HG03025 (cell line): Measurements from ENCODE around the gene FGD5.

Experiments used
- ATAC-seq: cut with Tn5 transposase; IDR thresholded peaks from one replicate; pipeline ENCODE4 v1.9.1; 2021; ENCODE audit warnings: mild to moderate bottlenecking, moderate library complexity; ENCODE audit not compliant: unreplicated experiment, low FRiP score

The FGD5 gene, protein sequence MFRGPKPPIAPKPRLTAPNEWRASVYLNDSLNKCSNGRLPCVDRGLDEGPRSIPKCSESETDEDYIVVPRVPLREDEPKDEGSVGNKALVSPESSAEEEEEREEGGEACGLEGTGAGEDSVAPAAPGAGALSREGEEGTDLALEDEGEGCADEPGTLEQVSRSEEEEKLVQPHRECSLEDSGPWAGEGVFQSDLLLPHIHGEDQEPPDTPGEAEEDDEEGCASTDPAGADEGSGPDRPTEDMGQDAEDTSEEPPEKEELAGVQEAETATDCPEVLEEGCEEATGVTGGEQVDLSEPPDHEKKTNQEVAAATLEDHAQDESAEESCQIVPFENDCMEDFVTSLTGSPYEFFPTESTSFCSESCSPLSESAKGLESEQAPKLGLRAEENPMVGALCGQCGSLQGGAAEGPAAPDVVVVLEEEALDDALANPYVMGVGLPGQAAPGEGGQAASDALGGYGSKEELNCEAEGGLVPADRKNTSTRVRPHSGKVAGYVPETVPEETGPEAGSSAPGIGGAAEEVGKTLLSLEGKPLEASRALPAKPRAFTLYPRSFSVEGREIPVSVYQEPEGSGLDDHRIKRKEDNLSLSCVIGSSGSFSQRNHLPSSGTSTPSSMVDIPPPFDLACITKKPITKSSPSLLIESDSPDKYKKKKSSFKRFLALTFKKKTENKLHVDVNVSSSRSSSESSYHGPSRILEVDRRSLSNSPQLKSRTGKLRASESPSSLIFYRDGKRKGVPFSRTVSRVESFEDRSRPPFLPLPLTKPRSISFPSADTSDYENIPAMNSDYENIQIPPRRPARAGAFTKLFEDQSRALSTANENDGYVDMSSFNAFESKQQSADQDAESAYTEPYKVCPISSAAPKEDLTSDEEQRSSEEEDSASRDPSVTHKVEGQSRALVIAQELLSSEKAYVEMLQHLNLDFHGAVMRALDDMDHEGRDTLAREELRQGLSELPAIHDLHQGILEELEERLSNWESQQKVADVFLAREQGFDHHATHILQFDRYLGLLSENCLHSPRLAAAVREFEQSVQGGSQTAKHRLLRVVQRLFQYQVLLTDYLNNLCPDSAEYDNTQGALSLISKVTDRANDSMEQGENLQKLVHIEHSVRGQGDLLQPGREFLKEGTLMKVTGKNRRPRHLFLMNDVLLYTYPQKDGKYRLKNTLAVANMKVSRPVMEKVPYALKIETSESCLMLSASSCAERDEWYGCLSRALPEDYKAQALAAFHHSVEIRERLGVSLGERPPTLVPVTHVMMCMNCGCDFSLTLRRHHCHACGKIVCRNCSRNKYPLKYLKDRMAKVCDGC (N-terminal part only)

DNA sequence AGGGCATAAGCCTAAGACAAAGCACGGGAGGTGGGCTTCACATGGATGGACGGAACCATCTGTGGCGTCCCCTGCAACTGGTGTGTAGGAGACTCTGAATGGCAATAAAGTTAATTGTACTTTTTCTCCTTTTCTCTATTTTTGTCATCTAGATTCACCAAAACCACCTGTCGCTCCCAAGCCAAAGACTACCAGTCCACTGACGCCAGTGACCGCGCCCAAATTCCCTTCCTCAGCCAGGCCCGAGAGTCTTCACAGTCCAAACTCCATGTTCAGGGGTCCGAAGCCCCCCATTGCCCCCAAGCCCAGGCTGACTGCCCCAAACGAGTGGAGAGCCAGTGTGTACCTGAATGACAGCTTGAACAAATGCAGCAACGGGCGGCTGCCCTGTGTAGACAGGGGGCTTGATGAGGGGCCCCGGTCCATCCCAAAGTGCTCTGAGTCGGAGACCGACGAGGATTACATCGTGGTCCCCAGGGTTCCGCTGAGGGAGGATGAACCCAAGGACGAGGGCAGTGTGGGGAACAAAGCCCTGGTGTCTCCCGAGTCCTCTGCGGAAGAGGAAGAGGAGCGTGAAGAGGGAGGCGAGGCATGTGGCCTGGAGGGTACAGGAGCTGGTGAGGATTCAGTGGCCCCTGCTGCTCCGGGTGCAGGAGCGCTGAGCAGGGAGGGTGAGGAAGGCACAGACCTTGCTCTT lies at the start of gene FGD5:
TSS of gene FGD5 (plus strand) at position 159 of the 697 bp plus-strand sequence. CDS start at position 269, 110 bp downstream.
- no peak for ATAC-seq

DNA sequence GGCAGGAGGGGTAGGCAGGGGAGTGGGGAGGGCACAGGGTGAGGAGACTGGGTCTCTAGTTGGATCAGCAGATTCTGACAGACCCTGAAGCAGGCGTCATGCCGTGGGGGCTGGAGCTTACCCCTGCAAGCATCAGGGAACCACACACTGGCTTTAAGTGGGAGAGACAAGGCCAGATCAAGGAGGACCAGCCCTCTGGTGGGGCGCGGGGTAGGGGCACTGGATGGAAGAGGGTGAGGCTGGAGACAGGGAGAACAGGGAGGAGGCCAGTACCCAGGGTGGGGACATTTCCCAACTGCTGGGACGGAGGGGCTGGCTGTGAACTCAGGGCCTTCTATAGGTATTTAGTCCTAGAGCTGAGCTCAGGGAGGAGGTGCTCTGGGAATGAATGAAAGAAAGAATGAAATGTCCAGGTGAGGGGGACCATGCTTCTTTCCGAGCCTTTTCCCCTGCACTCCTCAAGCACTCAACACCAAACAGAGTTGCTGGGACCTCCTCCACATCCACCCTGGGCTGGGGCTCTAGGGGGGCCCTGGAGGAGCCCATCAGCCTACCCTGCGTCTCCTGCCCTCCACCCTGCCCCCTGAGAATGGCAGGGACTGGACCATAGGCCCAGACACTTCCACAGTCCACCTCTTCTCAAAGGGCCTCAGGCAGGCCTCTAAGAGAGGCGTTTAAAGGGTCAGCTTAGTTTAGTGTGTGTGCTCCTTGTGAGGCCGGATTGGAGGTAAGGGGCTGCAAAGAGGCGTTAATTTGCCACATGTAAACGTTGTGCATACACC lies 49.0 kb upstream of the FGD5 start:
- no peak for ATAC-seq

DNA sequence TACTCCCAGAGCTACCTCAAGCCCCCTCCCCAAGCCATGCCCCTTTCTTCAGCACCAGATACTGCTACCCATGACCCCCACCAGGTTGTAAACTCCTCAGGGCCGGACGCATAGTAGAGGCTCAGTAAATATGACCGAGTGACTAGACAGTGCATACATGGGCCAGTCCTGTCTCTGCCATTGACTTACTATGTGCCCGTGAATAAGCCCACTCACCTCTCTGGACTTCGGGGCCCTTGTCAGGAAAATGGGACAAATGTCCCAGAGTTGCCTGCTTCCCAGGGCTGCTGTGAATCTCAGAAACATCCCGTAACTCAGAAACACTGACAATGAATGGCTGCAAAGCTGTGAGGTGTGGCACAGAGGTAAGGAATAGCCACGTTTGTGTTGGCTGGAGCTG lies 48.2 kb upstream of the FGD5 start:
- ATAC-seq = no peak

DNA sequence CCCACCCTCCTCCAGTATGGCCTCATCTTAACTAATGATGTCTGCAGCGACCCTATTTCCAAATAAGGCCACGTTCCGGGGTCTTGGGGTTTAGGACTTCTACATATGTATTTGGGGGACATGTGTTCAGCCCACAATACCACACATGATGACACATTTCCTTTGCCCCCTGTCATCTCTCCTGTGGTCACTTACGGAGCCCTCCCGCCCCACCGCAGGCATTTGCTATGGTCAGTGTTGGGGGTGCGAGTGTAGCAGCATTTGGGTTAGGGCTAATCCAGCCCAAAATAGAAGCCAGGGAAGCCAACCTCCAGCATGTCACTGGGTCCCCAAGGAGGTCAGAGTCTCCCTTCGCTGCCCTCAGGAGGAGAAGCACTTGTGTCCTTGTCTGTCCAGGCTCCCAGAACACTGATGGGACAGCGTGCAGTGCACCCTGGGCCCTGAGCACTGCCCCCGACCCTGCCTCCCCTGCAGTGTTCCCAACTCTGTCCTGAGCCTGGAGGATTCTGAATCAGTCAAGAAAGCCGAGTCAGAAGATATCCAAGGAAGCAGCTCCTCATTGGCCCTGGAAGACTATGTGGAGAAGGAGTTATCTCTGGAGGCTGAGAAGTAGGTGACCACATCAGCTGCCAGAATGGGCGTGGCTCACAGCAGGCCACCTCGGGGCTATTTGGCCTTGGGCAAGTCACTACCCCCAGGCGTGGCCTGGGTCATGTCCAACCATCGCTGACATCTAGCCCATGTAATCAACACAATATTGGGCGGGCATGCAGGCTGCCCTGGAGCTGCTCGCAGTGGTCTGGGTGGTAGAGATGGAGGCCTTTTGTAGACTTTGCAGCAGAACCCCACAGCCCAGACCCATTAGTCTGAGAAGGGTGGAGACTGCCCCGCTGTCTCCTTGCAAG lies 46.9 kb upstream of the FGD5 start:
- no peak for ATAC-seq

DNA sequence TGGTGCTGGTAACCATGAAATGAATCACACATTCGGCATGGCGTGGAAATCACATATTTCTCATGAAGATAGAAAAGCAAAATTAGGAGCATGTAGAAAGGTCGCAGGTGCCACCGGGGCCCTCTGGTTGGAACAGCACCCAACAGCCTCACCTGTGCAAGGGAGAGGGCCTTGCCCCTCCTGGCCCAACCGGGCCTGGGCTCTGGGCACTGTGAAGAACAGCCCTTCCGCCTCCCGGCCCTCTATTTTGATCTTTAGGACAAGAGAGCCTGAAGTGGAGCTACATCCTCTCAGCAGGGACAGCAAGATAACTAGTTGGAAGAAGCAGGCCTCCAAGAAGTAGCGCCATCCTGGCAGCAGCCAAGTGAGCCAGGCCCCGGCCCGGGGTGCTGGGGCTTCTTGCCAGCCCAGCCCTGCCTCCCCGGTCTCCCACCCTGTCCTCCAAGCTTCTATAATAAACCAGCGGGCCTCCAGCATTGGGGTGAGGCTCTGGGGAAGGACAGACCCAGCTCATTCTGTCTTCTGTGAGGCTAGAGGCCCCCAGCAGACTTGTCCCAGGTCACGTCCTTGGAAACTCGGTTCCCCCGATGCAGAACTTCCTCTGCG lies 46.1 kb upstream of the FGD5 start:
- no peak for ATAC-seq

DNA sequence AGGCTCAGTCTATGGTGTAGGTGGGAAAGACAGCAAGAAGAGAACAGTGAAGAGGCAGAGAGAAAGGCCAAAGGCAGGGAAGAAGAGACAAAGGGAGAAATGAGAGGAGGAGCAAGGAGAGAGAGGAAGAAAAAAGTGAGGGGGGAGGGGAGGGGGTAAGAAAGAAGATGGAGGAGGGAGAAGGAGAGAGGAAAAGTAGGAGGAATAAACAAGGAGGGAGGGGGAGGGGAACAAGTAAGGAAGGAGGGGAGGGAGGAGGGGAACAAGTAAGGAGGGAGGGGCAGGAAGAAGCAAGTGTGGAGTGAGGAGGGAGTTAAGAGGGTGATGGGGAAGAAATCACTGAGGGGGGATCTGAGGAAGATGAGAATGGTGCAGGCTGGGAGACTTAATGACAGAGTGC lies 45.5 kb upstream of the FGD5 start:
- no peak for ATAC-seq

DNA sequence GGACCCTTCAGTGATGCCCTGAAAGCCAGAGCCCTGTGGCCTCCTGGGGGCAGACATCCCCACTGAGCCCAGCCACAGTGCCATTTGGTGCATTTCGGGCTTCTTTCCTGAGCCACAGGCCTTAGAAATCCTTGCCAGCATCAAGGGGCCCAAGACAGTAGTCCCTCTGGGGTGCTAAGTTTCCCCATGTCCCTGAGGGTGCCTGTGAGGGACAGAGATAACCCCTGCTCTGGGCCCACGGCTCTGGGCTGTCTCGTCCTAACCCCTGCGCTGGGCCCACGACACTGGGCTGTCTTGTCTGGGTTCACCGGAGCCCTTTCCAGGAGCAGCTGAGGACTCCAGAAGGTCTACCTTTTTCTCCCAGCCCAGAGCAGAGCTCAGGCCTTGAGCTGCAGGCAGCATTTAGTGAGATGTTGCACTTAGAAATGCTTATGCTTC lies 45.1 kb upstream of the FGD5 start:
- no peak for ATAC-seq

DNA sequence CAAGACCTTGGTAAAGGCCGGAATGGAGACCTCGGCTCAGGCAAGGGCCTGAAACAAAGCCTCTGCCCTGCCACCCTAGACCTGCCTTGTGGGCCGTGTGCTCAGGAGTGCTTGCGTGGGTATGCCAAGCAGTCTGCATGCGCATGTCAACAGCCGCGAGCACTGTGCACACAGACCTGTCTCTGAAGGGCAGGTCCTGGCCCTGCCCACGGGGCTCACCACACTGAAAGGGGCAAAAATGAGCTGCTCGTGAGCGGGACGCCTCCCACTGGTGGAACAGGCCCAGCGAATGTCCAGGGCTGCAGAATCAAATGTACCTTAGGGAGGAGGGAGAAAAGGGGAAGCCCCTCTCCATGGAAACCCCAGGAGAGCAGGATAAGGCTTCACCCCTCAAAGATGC lies 44.3 kb upstream of the FGD5 start:
- no peak for ATAC-seq

DNA sequence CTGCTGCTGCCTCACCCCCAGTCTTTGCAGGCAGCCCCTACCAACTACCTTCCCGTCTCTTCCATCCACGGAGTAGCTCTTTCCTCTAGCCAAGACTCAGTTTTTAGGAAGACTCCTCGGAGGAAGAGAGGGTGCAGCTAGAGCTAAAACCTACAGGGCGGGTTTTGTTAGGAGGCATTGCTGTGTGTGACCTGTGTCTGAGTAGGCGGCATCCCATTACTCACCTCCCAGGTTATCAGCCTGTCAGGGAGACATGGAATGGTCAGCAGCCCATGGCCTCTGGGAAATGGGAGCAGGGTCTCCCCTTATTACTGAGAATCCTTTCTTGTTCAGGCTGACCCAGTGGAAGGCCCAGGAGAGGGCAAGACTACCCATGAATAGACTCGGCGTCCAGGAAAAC lies 43.8 kb upstream of the FGD5 start:
- no peak for ATAC-seq

DNA sequence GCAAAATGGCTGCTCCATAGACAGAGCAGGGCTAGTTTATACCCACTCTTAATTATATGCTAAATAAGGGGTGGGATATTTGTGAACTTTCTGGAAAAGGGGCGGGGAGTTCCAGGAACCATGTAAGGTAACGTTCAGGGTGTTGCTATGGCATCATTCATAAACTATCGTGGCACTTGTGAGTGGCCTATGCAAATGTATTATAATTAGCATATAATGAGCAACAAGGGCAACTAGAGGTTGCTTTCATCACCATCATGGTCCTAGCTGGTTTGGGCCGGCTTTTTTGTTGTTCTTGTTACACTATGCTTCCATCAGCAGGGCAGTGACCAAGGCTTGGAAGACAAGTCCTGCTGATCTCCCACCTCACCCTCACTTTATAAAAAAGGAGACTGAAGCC lies 43.2 kb upstream of the FGD5 start:
- no peak for ATAC-seq

DNA sequence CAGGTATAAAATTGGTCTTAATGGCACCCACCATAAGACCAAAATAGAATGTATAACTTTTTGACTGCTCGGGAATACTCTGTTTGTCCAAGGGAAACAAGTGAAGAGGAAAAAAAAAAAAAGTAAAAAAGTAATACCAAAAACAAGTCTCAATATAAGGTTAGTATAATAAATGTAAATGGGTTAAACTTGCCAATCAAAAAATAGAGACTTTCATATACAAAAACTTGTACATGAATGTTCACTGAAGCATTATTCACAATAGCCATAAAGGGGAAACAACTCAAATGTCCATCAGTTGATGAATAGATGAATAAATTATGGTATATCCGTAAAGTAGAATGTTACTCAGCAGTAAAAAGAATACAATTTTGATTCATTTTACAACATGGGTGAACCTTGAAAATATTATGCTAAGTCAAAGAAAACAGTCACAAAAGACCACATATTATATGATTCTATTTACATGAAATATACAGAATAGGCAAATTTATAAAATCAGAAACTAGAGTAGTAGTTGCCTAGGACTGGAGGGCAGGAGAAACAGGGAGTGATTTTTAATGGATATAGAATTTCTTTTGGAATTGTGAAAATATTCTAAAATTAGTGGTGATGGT lies 39.6 kb upstream of the FGD5 start:
- ATAC-seq = no peak

DNA sequence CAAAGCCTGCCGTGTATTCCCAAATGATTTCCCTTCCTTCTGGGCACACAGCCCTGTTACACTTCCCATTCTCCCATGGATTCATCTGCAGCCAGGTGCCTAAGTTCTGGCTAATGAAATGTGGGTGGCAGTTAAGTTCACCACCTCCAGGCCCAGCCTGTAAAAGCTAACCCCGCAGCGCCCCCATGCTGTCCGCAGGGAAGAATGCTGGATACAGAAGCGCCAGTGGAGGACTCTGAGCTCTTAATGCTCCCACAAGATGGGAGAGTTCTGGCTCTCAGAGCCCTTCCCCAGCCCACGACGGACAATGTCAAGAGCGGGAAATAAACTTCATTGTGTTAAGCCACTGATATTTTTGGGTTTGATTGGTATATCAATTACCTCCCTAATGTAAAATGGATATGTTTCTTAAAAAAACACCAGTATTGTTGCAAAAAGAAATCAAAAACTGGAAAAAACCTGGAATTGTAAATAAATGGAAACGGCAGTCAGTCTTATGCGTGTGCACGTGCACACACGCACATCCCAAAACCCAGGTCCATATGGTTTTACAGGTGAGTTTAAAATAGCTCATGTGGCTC lies 37.7 kb upstream of the FGD5 start:
- ATAC-seq = no peak

DNA sequence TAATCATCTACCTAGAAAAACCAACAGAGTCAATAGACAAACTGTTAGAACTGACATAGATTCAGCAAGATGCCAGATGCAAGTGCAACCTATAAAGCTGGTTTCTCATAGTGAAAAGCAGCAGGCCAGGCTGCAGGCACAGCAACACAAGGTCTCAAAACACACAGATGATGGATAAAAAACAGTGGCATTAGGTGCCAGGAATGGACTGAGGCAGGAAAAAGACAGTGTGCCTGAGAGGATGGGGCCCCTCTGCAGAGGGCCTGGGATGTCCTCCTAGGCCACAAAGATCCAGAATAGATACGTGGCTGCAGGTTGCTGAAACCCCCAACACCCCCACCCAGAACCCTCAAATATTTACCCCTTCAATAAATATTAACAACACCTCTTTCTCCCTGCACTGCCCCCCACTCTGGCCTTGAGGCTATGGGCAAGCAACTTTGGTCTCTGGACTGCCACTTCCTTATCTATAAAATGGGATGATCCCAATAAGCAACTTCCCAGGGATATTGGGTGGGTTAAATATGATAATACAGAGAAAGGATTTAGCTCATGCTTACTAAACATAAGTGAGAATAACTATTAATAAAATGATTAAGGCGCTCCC lies 35.2 kb upstream of the FGD5 start:
- no peak for ATAC-seq

DNA sequence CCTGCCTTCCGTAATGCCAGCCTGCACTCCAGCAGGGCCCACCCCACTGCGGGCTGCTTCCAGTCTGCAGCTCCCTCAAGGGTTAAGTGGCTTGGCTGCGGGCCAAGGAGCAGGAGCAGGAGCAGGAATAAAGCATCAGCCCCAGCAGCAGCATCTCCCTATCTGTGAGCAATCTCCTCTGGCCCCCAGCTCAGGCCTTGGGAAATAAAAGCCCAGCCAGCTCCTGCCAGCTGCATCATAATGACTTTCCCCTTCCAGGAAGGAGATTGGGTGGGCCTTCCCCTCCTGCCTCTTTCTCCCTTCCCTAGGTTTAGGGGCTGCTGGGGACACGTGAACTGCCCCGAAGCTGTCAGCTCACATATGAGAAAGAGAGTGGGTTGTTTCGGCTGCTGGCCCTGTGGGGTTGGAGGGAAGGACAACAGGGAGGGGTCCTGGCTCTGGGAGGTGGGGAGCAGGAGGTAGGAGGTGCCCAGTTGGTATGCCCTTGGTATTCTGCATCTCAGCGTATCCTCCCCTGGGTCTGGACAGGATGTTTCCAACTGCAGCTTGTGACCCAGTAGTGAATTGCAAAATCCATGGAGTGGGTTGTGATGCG lies 34.6 kb upstream of the FGD5 start:
- no peak for ATAC-seq

DNA sequence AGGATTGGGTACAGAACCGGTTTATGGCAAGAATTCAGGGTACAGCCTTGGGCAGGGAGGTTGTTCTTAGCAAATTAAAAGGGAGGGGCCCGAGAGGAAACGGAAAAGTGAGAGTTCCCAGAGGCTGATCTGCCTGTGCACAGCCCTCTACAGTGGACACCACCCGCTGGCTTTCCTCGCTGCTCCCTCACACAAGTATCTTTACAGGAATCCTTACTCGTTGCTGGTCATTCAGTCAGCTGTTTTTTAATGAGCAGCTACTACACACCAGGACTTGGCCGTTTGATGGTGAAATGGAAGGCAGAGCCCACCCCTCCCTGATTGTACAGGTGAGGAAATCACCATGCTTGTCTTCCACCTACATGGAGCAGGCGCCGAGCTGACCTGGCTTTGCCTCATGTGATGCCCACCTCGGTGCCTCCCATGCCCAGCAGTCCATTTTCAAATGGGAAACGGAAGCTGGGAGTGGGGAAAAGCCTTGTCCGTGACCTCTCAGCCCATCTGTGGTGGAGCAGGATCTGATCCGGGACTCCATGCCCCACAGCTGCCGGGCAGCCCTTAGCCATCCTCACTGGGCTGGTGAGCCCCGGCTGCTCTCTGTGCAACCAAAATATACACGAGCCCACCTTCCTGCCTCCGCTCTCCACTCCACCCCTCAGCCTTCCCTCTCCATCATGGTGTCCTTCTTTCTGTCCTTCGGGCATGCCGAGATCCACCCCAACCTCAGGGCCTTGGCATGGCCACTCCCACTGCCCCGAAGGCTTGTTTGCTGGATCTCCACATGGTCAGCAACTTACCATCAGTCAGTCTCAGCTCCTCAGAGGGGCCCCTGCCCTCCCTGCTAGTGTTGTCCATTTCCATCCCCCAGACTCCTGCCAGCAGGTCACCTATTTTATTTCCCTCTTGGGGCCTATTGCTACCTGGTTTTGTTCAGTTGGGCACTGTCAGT lies 33.3 kb upstream of the FGD5 start:
- no peak for ATAC-seq
